SK-N-SH (cell line): ENCODE data around the gene NRG3. TPM values are rescaled to one million over a fixed set of nuclear protein-coding genes. Genes with fewer than 3 reads are reported as not detected.

Experiments used
- CTCF ChIA-PET: fragments of 300-600, 350-600 bp; formaldehyde crosslinking; extraction: SDS; loops from one replicate; lab custom pipeline; 2021; lab: Yijun Ruan, JAX
- POLR2A ChIA-PET: fragments of 350-600 bp; sonication (Branson Sonifier 250); formaldehyde crosslinking; extraction: SDS; loops from one replicate; lab custom pipeline; 2020; ENCODE audit warnings: antibody characterized with exemption, inconsistent platforms; lab: Yijun Ruan, JAX
- DNase-seq: peaks from one replicate; pipeline ENCODE4 v3.0.0; 2012
- H2AFZ ChIP-seq: fragments of 200-600 bp; sonication (generic); 2 replicates; pipeline ENCODE4 v1.8.1; 2016; ENCODE audit warnings: antibody characterized with exemption, mild to moderate bottlenecking, low read depth
- H3F3A ChIP-seq: fragments of 200-600 bp; sonication (generic); replicated peaks from 2 replicates; pipeline ENCODE3; 2016; ENCODE audit warnings: antibody characterized with exemption, mild to moderate bottlenecking; ENCODE audit not compliant: insufficient read depth
- H3K27ac ChIP-seq, 2 experiments: fragments of 200-500 bp in 1 of 2; fragments of 200-600 bp in 1 of 2; sonication (Bioruptor generic) in 1 of 2; sonication (generic), shearing (Covaris generic) in 1 of 2; 2 replicates each; pipeline versions ENCODE4 v1.5.1 to v1.6.1; 2014 to 2016; ENCODE audit warnings: low read depth in 2 of 2, inconsistent platforms in 1 of 2, low read length in 1 of 2, mild to moderate bottlenecking in 1 of 2, mixed read lengths in 1 of 2
- H3K27me3 ChIP-seq: fragments of 200-600 bp; sonication (generic), shearing (Covaris generic); 2 replicates; pipeline ENCODE4 v1.6.1; 2016; ENCODE audit warnings: mixed run types; ENCODE audit not compliant: insufficient read depth
- H3K36me3 ChIP-seq, 2 experiments: fragments of 200-500 bp in 1 of 2; fragments of 200-600 bp in 1 of 2; sonication (Bioruptor generic) in 1 of 2; sonication (generic) in 1 of 2; replicated peaks in 1 of 2; 2 replicates each; pipeline versions ENCODE3 to v1.5.1; 2014 to 2016; ENCODE audit warnings: low read length in 1 of 2, mild to moderate bottlenecking in 1 of 2; ENCODE audit not compliant: insufficient read depth in 2 of 2, control insufficient read depth in 1 of 2
- H3K4me1 ChIP-seq, 2 experiments: fragments of 200-500 bp in 1 of 2; fragments of 200-600 bp in 1 of 2; sonication (Bioruptor generic) in 1 of 2; sonication (generic), shearing (Covaris generic) in 1 of 2; 2 replicates each; pipeline versions ENCODE4 v1.5.1 to v1.6.1; 2014 to 2016; ENCODE audit warnings: low read depth in 1 of 2, low read length in 1 of 2, mixed run types in 1 of 2; ENCODE audit not compliant: insufficient read depth in 2 of 2, control insufficient read depth in 1 of 2
- H3K4me2 ChIP-seq: fragments of 200-600 bp; sonication (generic), shearing (Covaris generic); 2 replicates; pipeline ENCODE4 v1.6.1; 2017; ENCODE audit warnings: mixed run types
- H3K4me3 ChIP-seq, 2 experiments: fragments of 200-500 bp in 1 of 2; fragments of 200-600 bp in 1 of 2; sonication (Bioruptor generic) in 1 of 2; sonication (generic), shearing (Covaris generic) in 1 of 2; 2 replicates each; pipeline versions ENCODE4 v1.5.1 to v1.8.1; 2014 to 2016; ENCODE audit warnings: low read depth in 2 of 2, inconsistent platforms in 1 of 2, low read length in 1 of 2, mild to moderate bottlenecking in 1 of 2, mixed read lengths in 1 of 2, moderate library complexity in 1 of 2
- H3K79me2 ChIP-seq: fragments of 200-600 bp; sonication (generic); 2 replicates; pipeline ENCODE4 v1.8.1; 2017; ENCODE audit warnings: mild to moderate bottlenecking; ENCODE audit not compliant: insufficient read depth
- H3K9ac ChIP-seq: fragments of 200-600 bp; sonication (generic); 2 replicates; pipeline ENCODE4 v1.6.1; 2017; ENCODE audit warnings: mixed run types
- H3K9me2 ChIP-seq: fragments of 200-600 bp; sonication (generic); 2 replicates; pipeline ENCODE4 v1.6.1; 2017; ENCODE audit warnings: mixed run types
- H3K9me3 ChIP-seq: fragments of 200-600 bp; sonication (generic); 2 replicates; pipeline ENCODE4 v1.6.1; 2017; ENCODE audit warnings: mixed run types, mild to moderate bottlenecking, moderate library complexity
- H4K20me1 ChIP-seq: fragments of 200-600 bp; sonication (generic); 2 replicates; pipeline ENCODE4 v1.6.1; 2017; ENCODE audit warnings: mild to moderate bottlenecking, mixed run types; ENCODE audit not compliant: insufficient read depth
- ELF1 ChIP-seq: IDR thresholded peaks from 2 replicates; pipeline ENCODE4 v1.4.0; 2012
- EP300 ChIP-seq, 2 experiments: IDR thresholded peaks; 2 replicates each; pipeline versions ENCODE4 v1.4.0 to v1.6.1; 2012; ENCODE audit warnings: borderline replicate concordance in 1 of 2, low read depth in 1 of 2, low read length in 1 of 2
- FOXJ3 ChIP-seq: sonication (generic); formaldehyde crosslinking; IDR thresholded peaks from 2 replicates; pipeline ENCODE4 v1.5.1; 2020; ENCODE audit warnings: mild to moderate bottlenecking, missing genetic modification reagents
- JUND ChIP-seq: IDR thresholded peaks from 2 replicates; pipeline ENCODE4 v1.4.0; 2012
- MEF2A ChIP-seq: IDR thresholded peaks from 2 replicates; pipeline ENCODE4 v1.4.0; 2012; ENCODE audit warnings: low read depth, borderline replicate concordance
- RFX5 ChIP-seq: IDR thresholded peaks from 2 replicates; pipeline ENCODE4 v1.6.1; 2012; ENCODE audit warnings: mild to moderate bottlenecking, improper control_type of control experiment, low read length
- SIN3A ChIP-seq: IDR thresholded peaks from 2 replicates; pipeline ENCODE4 v1.6.1; 2012; ENCODE audit warnings: low read depth, mild to moderate bottlenecking, low read length, moderate library complexity, borderline replicate concordance
- WGBS: methylation state at CpG from one replicate; pipeline ENCODE4 v1.1.6; 2017; ENCODE audit warnings: low lambda C conversion rate; 5-methylcytosine and 5-hydroxymethylcytosine counted together
- polyA plus RNA-seq, 3 experiments: library from polyadenylated mRNA; depleted of rRNA; stranded (reverse); fragments of >200 nt; gene quantifications; 2 replicates each; pipeline ENCODE4 v1.2.3, GENCODE V29; 2012
- TF ChIP-seq, protein P1 (sequence below): IDR thresholded peaks from 2 replicates; pipeline ENCODE4 v1.4.0; 2012; ENCODE audit warnings: low read depth
- TF ChIP-seq, protein P2 (sequence below): IDR thresholded peaks from 2 replicates; pipeline ENCODE4 v1.6.1; 2012; ENCODE audit warnings: mild to moderate bottlenecking, low read depth, low read length, moderate library complexity
- TF ChIP-seq, protein P3 (sequence below): IDR thresholded peaks from 2 replicates; pipeline ENCODE4 v1.4.0; 2012; ENCODE audit warnings: low read depth, borderline replicate concordance
- TF ChIP-seq, protein P4 (sequence below): IDR thresholded peaks from 2 replicates; pipeline ENCODE4 v1.4.0; 2012; ENCODE audit warnings: low read depth, borderline replicate concordance
- TF ChIP-seq, protein P5 (sequence below): IDR thresholded peaks from 2 replicates; pipeline ENCODE4; 2012

The NRG3 gene
- polyA plus RNA-seq, 1 of the 3 experiments (the other 2 are of a cell fraction), result 0.03 TPM

DNA sequence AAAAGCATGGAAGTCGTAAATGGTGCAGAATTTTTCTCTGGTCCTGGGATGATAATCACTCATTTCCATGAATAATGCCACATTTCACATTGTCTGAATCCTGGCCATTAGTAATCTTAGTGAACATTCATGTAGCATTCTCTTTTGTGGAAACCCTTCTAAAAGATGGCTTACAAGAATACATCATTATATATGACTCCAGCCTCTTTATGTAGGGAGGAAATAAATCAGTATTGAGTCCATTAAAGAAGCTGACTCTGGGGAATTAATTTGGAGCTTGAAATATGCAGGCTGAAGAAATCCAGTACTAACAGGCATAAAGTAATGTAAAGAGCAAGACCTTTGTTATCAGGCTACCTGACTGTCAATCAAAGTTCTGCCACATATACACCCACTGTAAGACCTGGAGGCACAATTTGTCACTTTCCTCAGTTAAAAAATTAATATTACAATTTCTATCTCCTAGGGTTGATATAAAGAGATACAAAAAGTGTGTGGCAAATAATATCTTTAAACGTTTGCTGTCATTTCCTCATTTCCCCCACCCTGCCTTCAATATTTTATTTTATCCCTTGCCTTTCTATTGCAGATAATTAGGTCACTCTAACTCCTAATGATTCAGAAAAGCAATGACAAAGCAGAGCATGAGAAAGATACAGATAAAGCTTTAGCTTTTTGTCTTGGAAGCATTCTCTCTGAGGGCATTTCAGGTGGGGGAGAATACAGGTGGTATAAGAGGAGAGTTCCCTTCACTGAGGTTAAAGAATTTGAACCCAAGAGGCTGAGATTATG, 1142.3 kb downstream of the NRG3 start:
- Histone ChIP-seq H3K36me3 (no peaks in the 10 kb centered on the region), H4K20me1 (no peaks in the 10 kb centered on the region), H3K4me2 (no peak overlapping the region), H3K4me3 (no peak overlapping the region), H3K79me2 (no peaks in the 10 kb centered on the region), H3K27ac (no peak overlapping the region), H3K9me2 (no peaks in the 10 kb centered on the region), H3F3A (no peaks in the 10 kb centered on the region), H2AFZ (no peak overlapping the region), H3K9me3 (no peaks in the 10 kb centered on the region), H3K27me3 (no peaks in the 10 kb centered on the region), H3K4me1 (peaks cover 0 to 5% of the 10 kb centered on the region in 2 experiments; a peak in 3 of 4 replicates), H3K9ac (no peak overlapping the region)
- TF ChIP-seq FOXJ3 (CRISPR knock-in tag) (no peak), MEF2A (no peak), JUND (no peak), EP300 (IDR thresholded peaks at IDR 0.05; ENCODE audit: borderline replicate concordance in 1 of 2, low read depth in 1 of 2, low read length in 1 of 2) (no peak), ELF1 (no peak), RFX5 (no peak), SIN3A (no peak)
- TF ChIP-seq, protein P1, sequence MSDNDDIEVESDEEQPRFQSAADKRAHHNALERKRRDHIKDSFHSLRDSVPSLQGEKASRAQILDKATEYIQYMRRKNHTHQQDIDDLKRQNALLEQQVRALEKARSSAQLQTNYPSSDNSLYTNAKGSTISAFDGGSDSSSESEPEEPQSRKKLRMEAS, result no peak
- TF ChIP-seq, protein P2, sequence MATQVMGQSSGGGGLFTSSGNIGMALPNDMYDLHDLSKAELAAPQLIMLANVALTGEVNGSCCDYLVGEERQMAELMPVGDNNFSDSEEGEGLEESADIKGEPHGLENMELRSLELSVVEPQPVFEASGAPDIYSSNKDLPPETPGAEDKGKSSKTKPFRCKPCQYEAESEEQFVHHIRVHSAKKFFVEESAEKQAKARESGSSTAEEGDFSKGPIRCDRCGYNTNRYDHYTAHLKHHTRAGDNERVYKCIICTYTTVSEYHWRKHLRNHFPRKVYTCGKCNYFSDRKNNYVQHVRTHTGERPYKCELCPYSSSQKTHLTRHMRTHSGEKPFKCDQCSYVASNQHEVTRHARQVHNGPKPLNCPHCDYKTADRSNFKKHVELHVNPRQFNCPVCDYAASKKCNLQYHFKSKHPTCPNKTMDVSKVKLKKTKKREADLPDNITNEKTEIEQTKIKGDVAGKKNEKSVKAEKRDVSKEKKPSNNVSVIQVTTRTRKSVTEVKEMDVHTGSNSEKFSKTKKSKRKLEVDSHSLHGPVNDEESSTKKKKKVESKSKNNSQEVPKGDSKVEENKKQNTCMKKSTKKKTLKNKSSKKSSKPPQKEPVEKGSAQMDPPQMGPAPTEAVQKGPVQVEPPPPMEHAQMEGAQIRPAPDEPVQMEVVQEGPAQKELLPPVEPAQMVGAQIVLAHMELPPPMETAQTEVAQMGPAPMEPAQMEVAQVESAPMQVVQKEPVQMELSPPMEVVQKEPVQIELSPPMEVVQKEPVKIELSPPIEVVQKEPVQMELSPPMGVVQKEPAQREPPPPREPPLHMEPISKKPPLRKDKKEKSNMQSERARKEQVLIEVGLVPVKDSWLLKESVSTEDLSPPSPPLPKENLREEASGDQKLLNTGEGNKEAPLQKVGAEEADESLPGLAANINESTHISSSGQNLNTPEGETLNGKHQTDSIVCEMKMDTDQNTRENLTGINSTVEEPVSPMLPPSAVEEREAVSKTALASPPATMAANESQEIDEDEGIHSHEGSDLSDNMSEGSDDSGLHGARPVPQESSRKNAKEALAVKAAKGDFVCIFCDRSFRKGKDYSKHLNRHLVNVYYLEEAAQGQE, result no peak
- TF ChIP-seq, protein P3, sequence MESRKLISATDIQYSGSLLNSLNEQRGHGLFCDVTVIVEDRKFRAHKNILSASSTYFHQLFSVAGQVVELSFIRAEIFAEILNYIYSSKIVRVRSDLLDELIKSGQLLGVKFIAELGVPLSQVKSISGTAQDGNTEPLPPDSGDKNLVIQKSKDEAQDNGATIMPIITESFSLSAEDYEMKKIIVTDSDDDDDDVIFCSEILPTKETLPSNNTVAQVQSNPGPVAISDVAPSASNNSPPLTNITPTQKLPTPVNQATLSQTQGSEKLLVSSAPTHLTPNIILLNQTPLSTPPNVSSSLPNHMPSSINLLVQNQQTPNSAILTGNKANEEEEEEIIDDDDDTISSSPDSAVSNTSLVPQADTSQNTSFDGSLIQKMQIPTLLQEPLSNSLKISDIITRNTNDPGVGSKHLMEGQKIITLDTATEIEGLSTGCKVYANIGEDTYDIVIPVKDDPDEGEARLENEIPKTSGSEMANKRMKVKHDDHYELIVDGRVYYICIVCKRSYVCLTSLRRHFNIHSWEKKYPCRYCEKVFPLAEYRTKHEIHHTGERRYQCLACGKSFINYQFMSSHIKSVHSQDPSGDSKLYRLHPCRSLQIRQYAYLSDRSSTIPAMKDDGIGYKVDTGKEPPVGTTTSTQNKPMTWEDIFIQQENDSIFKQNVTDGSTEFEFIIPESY, result no peak
- TF ChIP-seq, protein P4, sequence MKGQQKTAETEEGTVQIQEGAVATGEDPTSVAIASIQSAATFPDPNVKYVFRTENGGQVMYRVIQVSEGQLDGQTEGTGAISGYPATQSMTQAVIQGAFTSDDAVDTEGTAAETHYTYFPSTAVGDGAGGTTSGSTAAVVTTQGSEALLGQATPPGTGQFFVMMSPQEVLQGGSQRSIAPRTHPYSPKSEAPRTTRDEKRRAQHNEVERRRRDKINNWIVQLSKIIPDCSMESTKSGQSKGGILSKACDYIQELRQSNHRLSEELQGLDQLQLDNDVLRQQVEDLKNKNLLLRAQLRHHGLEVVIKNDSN, result no peak
- TF ChIP-seq, protein P5, sequence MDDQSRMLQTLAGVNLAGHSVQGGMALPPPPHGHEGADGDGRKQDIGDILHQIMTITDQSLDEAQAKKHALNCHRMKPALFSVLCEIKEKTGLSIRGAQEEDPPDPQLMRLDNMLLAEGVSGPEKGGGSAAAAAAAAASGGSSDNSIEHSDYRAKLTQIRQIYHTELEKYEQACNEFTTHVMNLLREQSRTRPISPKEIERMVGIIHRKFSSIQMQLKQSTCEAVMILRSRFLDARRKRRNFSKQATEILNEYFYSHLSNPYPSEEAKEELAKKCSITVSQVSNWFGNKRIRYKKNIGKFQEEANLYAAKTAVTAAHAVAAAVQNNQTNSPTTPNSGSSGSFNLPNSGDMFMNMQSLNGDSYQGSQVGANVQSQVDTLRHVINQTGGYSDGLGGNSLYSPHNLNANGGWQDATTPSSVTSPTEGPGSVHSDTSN, result no peak
- POLR2A ChIA-PET, result no interaction called here
- 52% methylated on average over 2 of the region's 2 CpGs for WGBS
- DNase-seq, result no peak
- CTCF ChIA-PET, result no interaction called here
